RPMI7951 (cell line): ENCODE data around the gene C22orf42. TPM values are rescaled to one million over a fixed set of nuclear protein-coding genes. Genes with fewer than 3 reads are reported as not detected.
"Not testable (repeated sequence)": the region's sequence is repeated elsewhere in the genome, so short reads cannot be mapped to it uniquely, and the experiment has no call there.

Experiments used
- DNase-seq: peaks from one replicate; pipeline ENCODE4 v3.0.0-alpha.2; 2012; ENCODE audit warnings: low read depth
- total RNA-seq: library from RNA; depleted of rRNA; stranded (reverse); fragments of >200 nt; shearing (Covaris generic); gene quantifications from 2 replicates; pipeline ENCODE4 v1.2.3, GENCODE V29; 2014

The C22orf42 gene
- total RNA-seq, 1 experiment from 2014 or later = not detected

DNA sequence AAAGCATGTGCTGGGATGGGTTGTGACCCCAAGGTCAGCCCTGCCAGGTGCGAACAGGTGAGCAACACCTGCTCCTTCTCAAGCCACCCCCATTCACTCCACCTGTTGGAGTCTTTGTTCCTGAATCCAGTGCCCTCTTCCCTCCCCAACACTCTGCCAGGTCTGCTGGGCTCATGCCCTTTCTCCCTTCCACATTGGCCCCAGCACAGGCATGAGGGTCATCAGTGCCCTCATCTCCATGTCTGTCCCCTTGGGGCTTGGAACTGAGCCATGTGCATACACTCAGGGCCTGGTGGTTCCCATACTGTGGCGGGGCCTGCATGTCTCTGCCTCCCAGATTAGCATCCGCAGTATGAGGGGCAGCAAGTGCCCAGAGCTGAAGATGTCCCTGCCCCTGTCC, 26.7 kb upstream of the C22orf42 start:
- no peak for DNase-seq

DNA sequence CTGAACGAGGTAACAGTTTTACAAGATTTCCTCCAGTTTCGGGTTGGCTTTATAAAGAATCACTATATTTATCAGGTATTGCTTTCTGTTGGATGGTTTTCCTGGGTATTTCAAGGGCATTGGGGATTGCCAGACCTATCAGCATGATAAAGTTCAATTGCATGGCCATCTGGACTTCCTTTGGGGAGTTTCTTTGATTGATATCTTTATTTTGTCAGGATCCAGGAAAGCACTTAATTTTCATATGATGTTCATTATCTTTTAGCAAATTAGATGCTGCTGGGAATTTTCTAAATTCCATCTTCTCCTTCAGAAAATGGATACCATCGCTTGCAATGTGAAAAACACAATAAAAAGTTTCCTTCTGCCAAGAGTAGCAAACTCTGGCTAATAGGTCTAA, 24.5 kb upstream of the C22orf42 start:
- no peak for DNase-seq

- DNase-seq = no peak
These were observed 21.9 kb upstream of the C22orf42 start for GRCh38 chr22:32181043-32181442.

- DNase-seq = no peak
These were observed 18.2 kb upstream of the C22orf42 start for GRCh38 chr22:32177221-32177765.

- no peak for DNase-seq
These were observed 16.9 kb upstream of the C22orf42 start for GRCh38 chr22:32175683-32176644.

- no peak for DNase-seq
These were observed 16.0 kb upstream of the C22orf42 start for GRCh38 chr22:32175115-32175514.

- no peak for DNase-seq
These were observed 6.6 kb upstream of the C22orf42 start for GRCh38 chr22:32165681-32166080.

DNA sequence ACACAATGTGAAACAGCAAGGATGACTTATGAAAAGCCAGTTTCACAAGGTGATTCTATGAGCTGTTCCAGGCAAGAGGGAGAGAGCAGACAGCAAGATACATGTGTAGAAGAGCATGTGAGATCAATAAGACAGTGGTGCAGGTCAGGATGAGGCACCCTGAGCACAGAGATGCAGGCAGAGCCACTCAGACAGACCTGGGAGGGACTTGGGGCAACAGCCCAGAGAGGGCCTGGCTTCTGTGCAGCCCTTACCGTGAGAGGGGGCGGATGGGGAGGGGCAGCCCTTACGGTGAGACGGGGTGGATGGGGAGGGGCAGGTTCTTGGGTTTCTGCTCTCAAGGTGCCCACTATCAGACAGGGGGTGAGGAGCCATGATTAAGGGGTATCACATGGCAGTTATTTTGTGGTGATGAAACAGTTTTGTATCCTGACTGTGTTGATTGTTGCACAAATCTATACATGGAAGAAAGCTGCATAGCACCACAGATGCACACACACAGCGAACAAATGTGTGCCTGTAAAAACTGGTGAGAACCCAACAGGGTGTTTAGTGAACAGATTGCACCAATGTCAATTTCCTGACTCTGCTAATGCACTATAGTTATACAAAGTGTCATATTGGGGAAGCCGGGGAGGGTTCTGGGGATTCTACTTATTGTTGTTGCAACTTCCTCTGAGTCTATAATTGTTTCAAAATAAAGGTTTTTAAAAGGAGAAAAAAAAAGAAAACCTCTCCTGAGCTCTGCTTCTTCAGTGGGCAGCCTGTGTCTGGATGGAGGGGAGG, 5.2 kb upstream of the C22orf42 start:
- no peak for DNase-seq

DNA sequence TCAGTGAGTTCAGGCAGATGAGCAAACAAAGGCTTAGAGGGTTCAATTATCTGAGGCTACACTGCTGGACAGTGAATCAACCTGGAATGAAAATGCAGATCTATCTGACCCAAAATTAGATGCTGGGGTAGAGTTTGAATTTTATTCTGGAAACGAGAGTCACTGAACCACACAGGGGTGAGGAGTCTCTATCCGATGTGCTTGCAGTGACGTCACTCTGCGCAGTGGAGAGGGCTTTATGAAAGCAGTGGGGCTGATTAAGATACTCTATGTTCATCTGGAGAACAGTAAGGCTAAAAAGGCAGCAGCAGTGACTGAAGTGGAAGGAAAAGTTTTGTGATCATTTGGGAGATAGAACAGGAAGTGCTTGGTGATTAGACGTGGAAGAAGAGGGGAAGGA, 1.3 kb upstream of the C22orf42 start:
- not testable (repeated sequence) for DNase-seq

DNA sequence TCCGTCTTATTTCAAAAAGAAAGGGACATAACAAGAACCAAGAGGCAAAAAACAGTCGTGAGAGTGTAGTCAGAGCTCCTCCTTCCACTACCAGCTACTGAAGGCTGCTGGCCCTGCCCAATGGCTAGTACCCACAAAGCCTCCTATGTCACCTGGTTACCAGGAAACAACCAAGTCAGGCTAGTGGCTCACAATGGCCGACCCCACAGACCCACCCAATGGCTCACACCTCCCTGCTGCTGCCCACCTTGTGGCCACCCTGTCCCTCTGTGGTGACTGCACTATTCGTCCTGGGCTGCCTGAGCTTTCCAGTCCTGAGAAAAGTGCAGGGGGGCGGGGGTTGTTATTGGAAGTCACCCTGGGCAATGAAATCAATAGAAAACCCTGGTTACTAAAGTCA, 1.5 kb downstream of the C22orf42 start:
- not testable (repeated sequence) for DNase-seq

GRCh38 chr22:32154727-32155126, 4.4 kb downstream of the C22orf42 start:
- not testable (repeated sequence) for DNase-seq

DNA sequence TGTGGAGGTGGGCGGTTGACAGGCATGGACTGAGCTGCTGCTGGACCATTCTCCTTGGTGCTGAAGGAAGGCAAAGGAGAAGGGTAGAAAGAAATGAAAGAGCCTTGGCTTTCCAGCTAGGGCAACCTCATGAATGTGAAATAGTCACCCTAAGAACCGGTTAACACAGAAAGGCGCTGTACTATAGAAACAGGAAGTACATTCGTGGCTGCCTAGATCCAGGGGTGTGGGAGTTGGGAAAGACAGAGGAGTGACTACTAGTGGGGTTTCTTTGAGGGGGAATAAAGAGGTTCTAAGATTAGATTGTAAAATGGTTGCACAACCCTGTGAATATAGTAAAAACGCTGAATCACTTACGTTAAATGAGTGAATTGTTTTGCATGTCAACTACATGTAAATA, 7.5 kb downstream of the C22orf42 start:
- DNase-seq = not testable (repeated sequence)

GRCh38 chr22:32150647-32151046, 8.5 kb downstream of the C22orf42 start:
- DNase-seq = not testable (repeated sequence)

GRCh38 chr22:32148372-32148771, 10.7 kb downstream of the C22orf42 start:
- DNase-seq = not testable (repeated sequence)

- DNase-seq = not testable (repeated sequence)
These were observed 12.0 kb downstream of the C22orf42 start for GRCh38 chr22:32147128-32147527.

GRCh38 chr22:32144496-32145274, 14.4 kb downstream of the C22orf42 start:
- no peak for DNase-seq

- DNase-seq = no peak
These were observed 16.5 kb downstream of the C22orf42 start for GRCh38 chr22:32142600-32142999.

GRCh38 chr22:32140688-32141087, 18.4 kb downstream of the C22orf42 start:
- not testable (repeated sequence) for DNase-seq

GRCh38 chr22:32138576-32138975, 20.5 kb downstream of the C22orf42 start:
- DNase-seq = not testable (repeated sequence)

GRCh38 chr22:32137731-32138324, 21.3 kb downstream of the C22orf42 start:
- DNase-seq = peak; percentile 87

- not testable (repeated sequence) for DNase-seq
These were observed 22.2 kb downstream of the C22orf42 start for GRCh38 chr22:32136881-32137280.
